Spleen (tissue), 7 donors: ENCODE measurements around the gene ZNF467.

Experiments used
- POLR2A ChIP-seq, 3 donors: fragments of 450-650 bp; IDR thresholded peaks; one replicate each; pipeline ENCODE4 v1.5.1; 2017; ENCODE audit warnings: antibody characterized with exemption in 3 of 3, mild to moderate bottlenecking in 1 of 3
- POLR2AphosphoS5 ChIP-seq, 3 donors: sonication (generic); formaldehyde crosslinking; IDR thresholded peaks; one replicate each; pipeline ENCODE4 v1.5.1; 2017; ENCODE audit warnings: antibody characterized with exemption in 3 of 3
- TF ChIP-seq, protein P1 (sequence below), 11 experiments: fragments of 200-600 bp in 7 of 11; fragments of 450-650 bp in 4 of 11; sonication (generic) in 4 of 11; IDR thresholded peaks in 8 of 11; conservative IDR thresholded peaks in 3 of 11; 1 replicate in 7 of 11; 2 replicates in 4 of 11; pipeline versions ENCODE4 v1.4.0 to v1.8.0; 2016 to 2021; ENCODE audit warnings: antibody characterized with exemption in 11 of 11, inconsistent platforms in 4 of 11, mild to moderate bottlenecking in 1 of 11
- donor health status: DM: no; HTN: no; CAD: no; lungs with moderate emphysema.
- donor health status: DM: no; HTN: no; CAD: no.
- donor health status: DM: no; HTN: no; CAD: no.

GRCh38 chr7:149752646-149753045, 20.7 kb downstream of the ZNF467 start:
- TF ChIP-seq, protein P1, sequence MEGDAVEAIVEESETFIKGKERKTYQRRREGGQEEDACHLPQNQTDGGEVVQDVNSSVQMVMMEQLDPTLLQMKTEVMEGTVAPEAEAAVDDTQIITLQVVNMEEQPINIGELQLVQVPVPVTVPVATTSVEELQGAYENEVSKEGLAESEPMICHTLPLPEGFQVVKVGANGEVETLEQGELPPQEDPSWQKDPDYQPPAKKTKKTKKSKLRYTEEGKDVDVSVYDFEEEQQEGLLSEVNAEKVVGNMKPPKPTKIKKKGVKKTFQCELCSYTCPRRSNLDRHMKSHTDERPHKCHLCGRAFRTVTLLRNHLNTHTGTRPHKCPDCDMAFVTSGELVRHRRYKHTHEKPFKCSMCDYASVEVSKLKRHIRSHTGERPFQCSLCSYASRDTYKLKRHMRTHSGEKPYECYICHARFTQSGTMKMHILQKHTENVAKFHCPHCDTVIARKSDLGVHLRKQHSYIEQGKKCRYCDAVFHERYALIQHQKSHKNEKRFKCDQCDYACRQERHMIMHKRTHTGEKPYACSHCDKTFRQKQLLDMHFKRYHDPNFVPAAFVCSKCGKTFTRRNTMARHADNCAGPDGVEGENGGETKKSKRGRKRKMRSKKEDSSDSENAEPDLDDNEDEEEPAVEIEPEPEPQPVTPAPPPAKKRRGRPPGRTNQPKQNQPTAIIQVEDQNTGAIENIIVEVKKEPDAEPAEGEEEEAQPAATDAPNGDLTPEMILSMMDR (IDR thresholded peaks at IDR 0.05 in 8 of 11, conservative IDR thresholded peaks at IDR 0.05 in 3 of 11): no peak
- TF ChIP-seq POLR2A (IDR thresholded peaks at IDR 0.05) (no peak), POLR2AphosphoS5 (IDR thresholded peaks at IDR 0.05) (no peak)
